HepG2 (cell line): ENCODE data around the gene PNLIPRP3. TPM values are rescaled to one million over a fixed set of nuclear protein-coding genes. Genes with fewer than 3 reads are reported as not detected.

ENCODE experiments used
- ATAC-seq: fragments of 200-7000 bp; cut with Tn5 transposase; 3 replicates; pipeline ENCODE4 v1.9.1; 2020; ENCODE audit warnings: mild to moderate bottlenecking, moderate library complexity
- BruUV-seq: library from RNA; stranded (reverse); fragments of 400-500 nt; replicated peaks from 2 replicates; lab custom pipeline; 2021; lab: Mats Ljungman, UMichigan
- CTCF ChIA-PET: fragments of 300-600 bp; formaldehyde crosslinking; extraction: SDS; loops from one replicate; lab custom pipeline; 2021; ENCODE audit warnings: low total read pairs, inconsistent platforms, low intra/inter-chr PET ratio; lab: Yijun Ruan, JAX
- POLR2A ChIA-PET: fragments of 350-600 bp; sonication (Branson Sonifier 250); formaldehyde crosslinking; loops from one replicate; lab custom pipeline; 2020; ENCODE audit warnings: antibody characterized with exemption, inconsistent platforms; lab: Yijun Ruan, JAX
- DNase-seq: peaks from one replicate; pipeline ENCODE4 v3.0.0-alpha.2; 2015; ENCODE audit warnings: low spot score
- FAIRE-seq: peaks from 3 replicates; lab custom pipeline; 2011; peaks lifted over from hg19 to GRCh38; lab: Jason Lieb, UNC
- H2AFZ ChIP-seq: one replicate; pipeline ENCODE4 v1.6.1; 2011; ENCODE audit warnings: low read length, inconsistent platforms
- H3K27ac ChIP-seq: fragments of 300-600 bp; 3 replicates; pipeline ENCODE4 v1.8.0; 2011; ENCODE audit warnings: mixed run types, mild to moderate bottlenecking, mixed read lengths, low read length, inconsistent platforms; ENCODE audit not compliant: insufficient read depth; ENCODE audit errors: extremely low read length
- H3K27me3 ChIP-seq, 2 experiments: fragments of 200-600 bp in 1 of 2; 2 replicates in 1 of 2; 3 replicates in 1 of 2; pipeline versions ENCODE4 v1.6.0 to v1.8.0; 2011; ENCODE audit warnings: low read length in 2 of 2, mild to moderate bottlenecking in 2 of 2, moderate library complexity in 2 of 2, inconsistent platforms in 1 of 2; ENCODE audit not compliant: insufficient read depth in 2 of 2, control insufficient read depth in 1 of 2
- H3K36me3 ChIP-seq, 2 experiments: fragments of 200-600 bp in 1 of 2; replicated peaks in 1 of 2; 2 replicates in 1 of 2; 3 replicates in 1 of 2; pipeline versions ENCODE4 v1.5.1 to v1.8.0; 2011; ENCODE audit warnings: low read length in 2 of 2, inconsistent platforms in 1 of 2; ENCODE audit not compliant: insufficient read depth in 2 of 2, control insufficient read depth in 1 of 2
- H3K4me1 ChIP-seq: 2 replicates; pipeline ENCODE4 v1.5.1; 2012; ENCODE audit warnings: low read length, inconsistent platforms; ENCODE audit not compliant: insufficient read depth
- H3K4me2 ChIP-seq: 2 replicates; pipeline ENCODE4 v1.6.0; 2011; ENCODE audit warnings: low read depth, low read length, inconsistent platforms
- H3K4me3 ChIP-seq, 3 experiments: fragments of 200-600 bp in 1 of 3; sonication (generic), shearing (Covaris generic) in 1 of 3; replicated peaks in 1 of 3; 2 replicates each; pipeline ENCODE4 v1.5.1; 2011 to 2016; ENCODE audit warnings: low read length in 3 of 3, inconsistent platforms in 2 of 3, low read depth in 2 of 3, mild to moderate bottlenecking in 2 of 3, control low read depth in 1 of 3, mixed read lengths in 1 of 3; ENCODE audit not compliant: insufficient read depth in 1 of 3
- H3K79me2 ChIP-seq: one replicate; pipeline ENCODE4 v1.6.1; 2011; ENCODE audit warnings: low read length, inconsistent platforms; ENCODE audit not compliant: insufficient read depth
- H3K9ac ChIP-seq: 2 replicates; pipeline ENCODE4 v1.6.0; 2011; ENCODE audit warnings: mild to moderate bottlenecking, low read depth, low read length, inconsistent platforms; ENCODE audit not compliant: insufficient read depth
- H3K9me3 ChIP-seq: 2 replicates; pipeline ENCODE4 v1.5.1; 2012; ENCODE audit warnings: mild to moderate bottlenecking, low read length
- H4K20me1 ChIP-seq: 2 replicates; pipeline ENCODE4 v1.6.0; 2011; ENCODE audit warnings: inconsistent platforms, mild to moderate bottlenecking, low read length, moderate library complexity; ENCODE audit not compliant: insufficient read depth
- ASH2L ChIP-seq: fragments of 300-600, 200-600 bp; sonication (generic); IDR thresholded peaks from 2 replicates; pipeline ENCODE4 v1.7.0; 2017; ENCODE audit warnings: low read depth, mild to moderate bottlenecking, moderate library complexity, mixed read lengths, low read length; ENCODE audit not compliant: insufficient read length
- CHCHD3 ChIP-seq: sonication (generic); formaldehyde crosslinking; IDR thresholded peaks from 2 replicates; pipeline ENCODE4 v1.8.0; 2022; ENCODE audit warnings: mild to moderate bottlenecking, missing genetic modification reagents, moderate library complexity
- CHD4 ChIP-seq: fragments of 200-600 bp; sonication (generic); IDR thresholded peaks from 2 replicates; pipeline ENCODE4 v1.7.0; 2017; ENCODE audit warnings: mild to moderate bottlenecking, low read length, borderline replicate concordance
- KDM3A ChIP-seq: IDR thresholded peaks from 2 replicates; pipeline ENCODE4 v1.6.1; 2018; ENCODE audit warnings: low read depth, missing compliant biosample characterization
- MYNN ChIP-seq: sonication (generic); formaldehyde crosslinking; IDR thresholded peaks from 2 replicates; pipeline ENCODE4 v1.4.0; 2020; ENCODE audit warnings: mild to moderate bottlenecking, low read depth, missing genetic modification reagents
- PHF8 ChIP-seq: sonication (generic); formaldehyde crosslinking; IDR thresholded peaks from 2 replicates; pipeline ENCODE4 v1.5.0; 2020; ENCODE audit warnings: missing genetic modification reagents
- STAG1 ChIP-seq: sonication (generic); formaldehyde crosslinking; IDR thresholded peaks from 2 replicates; pipeline ENCODE4 v1.4.0; 2020; ENCODE audit warnings: missing genetic modification reagents
- TCF7L2 ChIP-seq: IDR thresholded peaks from 2 replicates; pipeline ENCODE4 v1.6.1; 2011; ENCODE audit warnings: mild to moderate bottlenecking, low read depth, low read length, moderate library complexity
- ZC3H13 ChIP-seq: sonication (generic); formaldehyde crosslinking; IDR thresholded peaks from 2 replicates; pipeline ENCODE4 v1.8.1; 2023; ENCODE audit warnings: mild to moderate bottlenecking, missing genetic modification reagents, moderate library complexity
- ZFP36L2 ChIP-seq: sonication (generic); formaldehyde crosslinking; IDR thresholded peaks from 2 replicates; pipeline ENCODE4 v1.4.0; 2020; ENCODE audit warnings: missing genetic modification reagents
- ZNF329 ChIP-seq: sonication (generic); formaldehyde crosslinking; IDR thresholded peaks from 2 replicates; pipeline ENCODE4 v1.9.0; 2021; ENCODE audit warnings: low read depth, mild to moderate bottlenecking, missing genetic modification reagents
- ZNF367 ChIP-seq: sonication (generic); formaldehyde crosslinking; IDR thresholded peaks from 2 replicates; pipeline ENCODE4 v1.4.0; 2020; ENCODE audit warnings: missing genetic modification reagents, borderline replicate concordance
- ZNF547 ChIP-seq: sonication (generic); formaldehyde crosslinking; IDR thresholded peaks from 2 replicates; pipeline ENCODE4 v1.5.1; 2020; ENCODE audit warnings: mild to moderate bottlenecking, missing genetic modification reagents
- ZNF564 ChIP-seq: sonication (generic); formaldehyde crosslinking; IDR thresholded peaks from 2 replicates; pipeline ENCODE4 v1.8.1; 2023; ENCODE audit warnings: mild to moderate bottlenecking, missing genetic modification reagents
- ZNF766 ChIP-seq: sonication (generic); formaldehyde crosslinking; IDR thresholded peaks from 2 replicates; pipeline ENCODE4 v1.5.0; 2020; ENCODE audit warnings: missing genetic modification reagents, borderline replicate concordance
- WGBS: methylation state at CpG from one replicate; pipeline ENCODE4 v1.1.6; 2017; ENCODE audit warnings: low lambda C conversion rate; 5-methylcytosine and 5-hydroxymethylcytosine counted together
- in situ Hi-C: cut with HindIII; loops from 2 replicates; pipeline ENCODE4 v1.10.0; 2017; ENCODE audit warnings: low pct_unique_long_range_greater_than_20kb; ENCODE audit not compliant: extremely low pct_ligation_motif_present
- intact Hi-C: fragments of 100-400 bp; cut with micrococcal nuclease; formaldehyde crosslinking; loops from one replicate; pipeline ENCODE4 v1.10.0; 2022; ENCODE audit not compliant: unreplicated experiment
- polyA plus RNA-seq, 8 experiments: library from polyadenylated mRNA; depleted of rRNA in 3 of 8; stranded (reverse) in 7 of 8; unstranded in 1 of 8; fragments of >200 nt; fragmentation: Illumina TruSeq in 4 of 8; extraction: Trizol in 4 of 8; gene quantifications; 2 replicates each; pipeline versions ENCODE4 v1.2.1 to v1.2.3, GENCODE V29; 2011 to 2016; ENCODE audit warnings: low read depth in 4 of 8, missing spikeins in 1 of 8, mixed read lengths in 1 of 8; ENCODE audit not compliant: insufficient read depth in 1 of 8
- total RNA-seq, 5 experiments: library from RNA; depleted of rRNA; stranded (reverse); fragments of >200 nt; fragmentation: Illumina TruSeq; extraction: Trizol; gene quantifications; 2 replicates each; pipeline ENCODE4 v1.2.3, GENCODE V29; 2016; ENCODE audit warnings: low read depth in 1 of 5
- TF ChIP-seq, protein P1 (sequence below): sonication (generic); formaldehyde crosslinking; IDR thresholded peaks from 2 replicates; pipeline ENCODE4 v1.8.1; 2023; ENCODE audit warnings: mild to moderate bottlenecking, missing genetic modification reagents
- TF ChIP-seq, protein P2 (sequence below): sonication (generic); formaldehyde crosslinking; IDR thresholded peaks from 2 replicates; pipeline ENCODE4 v1.5.1; 2020; ENCODE audit warnings: missing genetic modification reagents, mild to moderate bottlenecking, borderline replicate concordance

PNLIPRP3 gene
- total and polyA plus RNA-seq, 2 of the 13 experiments (the other 11 are each of a cell fraction or from before 2014, with no cell fraction given): not detected

- TF ChIP-seq ZNF547 (CRISPR knock-in tag): no peak
- TF ChIP-seq STAG1 (CRISPR knock-in tag): 0 out of 2 replicates have a peak, but pooled peaks have one; percentile 4
- TF ChIP-seq ZFP36L2 (CRISPR knock-in tag): no peak
- TF ChIP-seq CHCHD3 (CRISPR knock-in tag): no peak
- TF ChIP-seq, protein P1, sequence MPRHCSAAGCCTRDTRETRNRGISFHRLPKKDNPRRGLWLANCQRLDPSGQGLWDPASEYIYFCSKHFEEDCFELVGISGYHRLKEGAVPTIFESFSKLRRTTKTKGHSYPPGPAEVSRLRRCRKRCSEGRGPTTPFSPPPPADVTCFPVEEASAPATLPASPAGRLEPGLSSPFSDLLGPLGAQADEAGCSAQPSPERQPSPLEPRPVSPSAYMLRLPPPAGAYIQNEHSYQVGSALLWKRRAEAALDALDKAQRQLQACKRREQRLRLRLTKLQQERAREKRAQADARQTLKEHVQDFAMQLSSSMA (CRISPR knock-in tag): no peak
- no peak for TF ChIP-seq ZNF564 (CRISPR knock-in tag)
- no peak for TF ChIP-seq CHD4
- no peak for TF ChIP-seq ZNF367 (CRISPR knock-in tag)
These were observed 62.5 kb downstream of the PNLIPRP3 start (continued) for GRCh38 chr10:116490028-116490662.

DNA sequence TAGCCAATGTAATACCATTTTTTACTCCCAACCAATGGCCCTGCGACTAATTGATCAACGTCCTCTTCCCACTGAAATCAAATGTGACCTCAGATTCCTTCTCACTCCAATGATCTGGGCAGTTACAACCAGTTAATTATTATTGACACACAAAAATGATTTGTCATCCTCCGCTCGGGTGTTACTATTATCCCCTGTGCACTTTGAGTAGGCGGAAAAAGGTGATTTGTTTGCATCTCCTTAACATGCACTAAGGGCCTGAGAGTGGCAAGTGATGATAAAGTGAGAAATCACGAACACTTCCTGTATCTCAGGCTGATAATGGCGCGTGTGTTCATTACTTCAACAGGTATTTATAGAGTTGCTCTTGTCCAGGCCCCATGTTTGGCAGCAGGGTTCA is 77.1 kb downstream of the PNLIPRP3 start:
- intact Hi-C loops: no loop called here
- FAIRE-seq: no peak

More for the DNA sequence above, 77.1 kb downstream of the PNLIPRP3 start:
- WGBS: 35% methylated on average over 8 of the region's 8 CpGs
- H3K27ac ChIP-seq: no peak overlapping the region
- no peak overlapping the region for H3K9ac ChIP-seq
- H3K9me3 ChIP-seq: no peaks in the 10 kb centered on the region
- H3K27me3 ChIP-seq: no peaks in the 10 kb centered on the region
- no peaks in the 10 kb centered on the region for H3K4me1 ChIP-seq
- ChIA-PET CTCF (no interaction called here), POLR2A (no interaction called here)
- H3K4me3 ChIP-seq: no peak overlapping the region
- H2AFZ ChIP-seq: no peak overlapping the region
- DNase-seq: no peak
- BruUV-seq: no TSS peak
- H3K79me2 ChIP-seq: no peaks in the 10 kb centered on the region
- in situ Hi-C loops: no loop called here
- H3K4me2 ChIP-seq: no peak overlapping the region
- H4K20me1 ChIP-seq: no peaks in the 10 kb centered on the region
- no peaks in the 10 kb centered on the region for H3K36me3 ChIP-seq
- ATAC-seq: no peak
- TF ChIP-seq KDM3A (CRISPR knock-in tag): no peak
- TF ChIP-seq TCF7L2: no peak
- no peak for TF ChIP-seq ZNF329 (CRISPR knock-in tag)
- TF ChIP-seq PHF8 (CRISPR knock-in tag): no peak
- no peak for TF ChIP-seq ZNF766 (CRISPR knock-in tag)
- no peak for TF ChIP-seq MYNN (CRISPR knock-in tag)
- TF ChIP-seq ASH2L: no peak
- no peak for TF ChIP-seq ZC3H13 (CRISPR knock-in tag)
- TF ChIP-seq, protein P2, sequence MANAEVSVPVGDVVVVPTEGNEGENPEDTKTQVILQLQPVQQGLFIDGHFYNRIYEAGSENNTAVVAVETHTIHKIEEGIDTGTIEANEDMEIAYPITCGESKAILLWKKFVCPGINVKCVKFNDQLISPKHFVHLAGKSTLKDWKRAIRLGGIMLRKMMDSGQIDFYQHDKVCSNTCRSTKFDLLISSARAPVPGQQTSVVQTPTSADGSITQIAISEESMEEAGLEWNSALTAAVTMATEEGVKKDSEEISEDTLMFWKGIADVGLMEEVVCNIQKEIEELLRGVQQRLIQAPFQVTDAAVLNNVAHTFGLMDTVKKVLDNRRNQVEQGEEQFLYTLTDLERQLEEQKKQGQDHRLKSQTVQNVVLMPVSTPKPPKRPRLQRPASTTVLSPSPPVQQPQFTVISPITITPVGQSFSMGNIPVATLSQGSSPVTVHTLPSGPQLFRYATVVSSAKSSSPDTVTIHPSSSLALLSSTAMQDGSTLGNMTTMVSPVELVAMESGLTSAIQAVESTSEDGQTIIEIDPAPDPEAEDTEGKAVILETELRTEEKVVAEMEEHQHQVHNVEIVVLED (CRISPR knock-in tag): no peak
